GM18508 (cell line): ENCODE results near the gene FCN1.

ENCODE experiments used
- ATAC-seq: cut with Tn5 transposase; IDR thresholded peaks from one replicate; pipeline ENCODE4 v1.9.1; 2021; ENCODE audit warnings: moderate number of reproducible peaks; ENCODE audit not compliant: insufficient read depth, unreplicated experiment

FCN1 gene

GRCh38 chr9:134955156-134955555 lies 37.4 kb upstream of the FCN1 start:
- ATAC-seq, result no peak

- no peak for ATAC-seq
These were observed 34.3 kb upstream of the FCN1 start for GRCh38 chr9:134951994-134952393.

- no peak for ATAC-seq
These were observed 33.7 kb upstream of the FCN1 start for GRCh38 chr9:134951461-134951860.

- no peak for ATAC-seq
These were observed 32.9 kb upstream of the FCN1 start for GRCh38 chr9:134950386-134951210.

- no peak for ATAC-seq
These were observed 32.1 kb upstream of the FCN1 start for GRCh38 chr9:134949681-134950385.

- no peak for ATAC-seq
These were observed 30.4 kb upstream of the FCN1 start for GRCh38 chr9:134948149-134948548.

GRCh38 chr9:134947265-134947955 lies 29.7 kb upstream of the FCN1 start:
- ATAC-seq, result no peak

- no peak for ATAC-seq
These were observed 29.0 kb upstream of the FCN1 start for GRCh38 chr9:134946663-134947062.

- ATAC-seq, result no peak
These were observed 28.0 kb upstream of the FCN1 start for GRCh38 chr9:134945509-134946275.

- ATAC-seq, result no peak
These were observed 27.2 kb upstream of the FCN1 start for GRCh38 chr9:134944916-134945315.

GRCh38 chr9:134944351-134944802 lies 26.7 kb upstream of the FCN1 start:
- ATAC-seq, result no peak

GRCh38 chr9:134943836-134944235 lies 26.1 kb upstream of the FCN1 start:
- no peak for ATAC-seq

- no peak for ATAC-seq
These were observed 25.7 kb upstream of the FCN1 start for GRCh38 chr9:134943411-134943810.

- no peak for ATAC-seq
These were observed 25.1 kb upstream of the FCN1 start for GRCh38 chr9:134942788-134943184.

- ATAC-seq, result no peak
These were observed 24.5 kb upstream of the FCN1 start for GRCh38 chr9:134942011-134942787.

GRCh38 chr9:134940236-134941208 lies 22.8 kb upstream of the FCN1 start:
- no peak for ATAC-seq

- no peak for ATAC-seq
These were observed 22.1 kb upstream of the FCN1 start for GRCh38 chr9:134939836-134940235.

- no peak for ATAC-seq
These were observed 21.5 kb upstream of the FCN1 start for GRCh38 chr9:134939080-134939733.
